ENCODE results near the gene ZBTB20.

ZBTB20 gene

GRCh38 chr3:114872050-114872449 is 275.0 kb downstream of the ZBTB20 start:
- DNase-seq (ENCODE audit: low read depth) = no peak

GRCh38 chr3:114867835-114868503 is 279.1 kb downstream of the ZBTB20 start:
- DNase-seq (ENCODE audit: low read depth) = no peak

- no peak for DNase-seq (ENCODE audit: low read depth)
These were observed 279.7 kb downstream of the ZBTB20 start for GRCh38 chr3:114867359-114867758.

- DNase-seq (ENCODE audit: low read depth) = no peak
These were observed 280.7 kb downstream of the ZBTB20 start for GRCh38 chr3:114866430-114866829.

GRCh38 chr3:114864970-114865369 is 282.1 kb downstream of the ZBTB20 start:
- DNase-seq (ENCODE audit: low read depth) = no peak

- DNase-seq (ENCODE audit: low read depth) = no peak
These were observed 283.2 kb downstream of the ZBTB20 start for GRCh38 chr3:114863848-114864247.

- no peak for DNase-seq (ENCODE audit: low read depth)
These were observed 285.4 kb downstream of the ZBTB20 start for GRCh38 chr3:114861666-114862065.

GRCh38 chr3:114860531-114860930 is 286.6 kb downstream of the ZBTB20 start:
- no peak for DNase-seq (ENCODE audit: low read depth)

- DNase-seq (ENCODE audit: low read depth) = no peak
These were observed 288.8 kb downstream of the ZBTB20 start for GRCh38 chr3:114858329-114858728.

- no peak for DNase-seq (ENCODE audit: low read depth)
These were observed 289.8 kb downstream of the ZBTB20 start for GRCh38 chr3:114857299-114857701.

GRCh38 chr3:114856835-114857234 is 290.3 kb downstream of the ZBTB20 start:
- DNase-seq (ENCODE audit: low read depth) = no peak

- DNase-seq (ENCODE audit: low read depth) = no peak
These were observed 291.2 kb downstream of the ZBTB20 start for GRCh38 chr3:114855839-114856238.

- DNase-seq (ENCODE audit: low read depth) = no peak
These were observed 294.1 kb downstream of the ZBTB20 start for GRCh38 chr3:114852966-114853365.

- no peak for DNase-seq (ENCODE audit: low read depth)
These were observed 296.2 kb downstream of the ZBTB20 start for GRCh38 chr3:114850898-114851297.

GRCh38 chr3:114848643-114849350 is 298.3 kb downstream of the ZBTB20 start:
- DNase-seq (ENCODE audit: low read depth) = no peak

- DNase-seq (ENCODE audit: low read depth) = no peak
These were observed 299.0 kb downstream of the ZBTB20 start for GRCh38 chr3:114848082-114848481.

GRCh38 chr3:114847564-114847963 is 299.5 kb downstream of the ZBTB20 start:
- no peak for DNase-seq (ENCODE audit: low read depth)

GRCh38 chr3:114846779-114847178 is 300.3 kb downstream of the ZBTB20 start:
- DNase-seq (ENCODE audit: low read depth) = no peak

GRCh38 chr3:114846252-114846651 is 300.8 kb downstream of the ZBTB20 start:
- DNase-seq (ENCODE audit: low read depth) = no peak

GRCh38 chr3:114841515-114841914 is 305.6 kb downstream of the ZBTB20 start:
- DNase-seq (ENCODE audit: low read depth) = no peak

GRCh38 chr3:114839476-114839875 is 307.6 kb downstream of the ZBTB20 start:
- no peak for DNase-seq (ENCODE audit: low read depth)

GRCh38 chr3:114838025-114838424 is 309.1 kb downstream of the ZBTB20 start:
- no peak for DNase-seq (ENCODE audit: low read depth)

- DNase-seq (ENCODE audit: low read depth) = no peak
These were observed 312.7 kb downstream of the ZBTB20 start for GRCh38 chr3:114834175-114834940.

Data from CMK (cell line).